H54 (cell line): ENCODE results near the gene MAGEL2.

ENCODE experiments used
- DNase-seq: peaks from one replicate; pipeline ENCODE4 v3.0.0; 2011; ENCODE audit warnings: low spot score, mixed read lengths; ENCODE audit not compliant: insufficient read length
- FAIRE-seq: peaks from 3 replicates; lab custom pipeline; 2011; peaks lifted over from hg19 to GRCh38; lab: Jason Lieb, UNC
- POLR2A ChIP-seq: IDR thresholded peaks from 2 replicates; pipeline ENCODE4 v1.6.1; 2011; ENCODE audit warnings: low read depth, mild to moderate bottlenecking, low read length

MAGEL2 gene

DNA sequence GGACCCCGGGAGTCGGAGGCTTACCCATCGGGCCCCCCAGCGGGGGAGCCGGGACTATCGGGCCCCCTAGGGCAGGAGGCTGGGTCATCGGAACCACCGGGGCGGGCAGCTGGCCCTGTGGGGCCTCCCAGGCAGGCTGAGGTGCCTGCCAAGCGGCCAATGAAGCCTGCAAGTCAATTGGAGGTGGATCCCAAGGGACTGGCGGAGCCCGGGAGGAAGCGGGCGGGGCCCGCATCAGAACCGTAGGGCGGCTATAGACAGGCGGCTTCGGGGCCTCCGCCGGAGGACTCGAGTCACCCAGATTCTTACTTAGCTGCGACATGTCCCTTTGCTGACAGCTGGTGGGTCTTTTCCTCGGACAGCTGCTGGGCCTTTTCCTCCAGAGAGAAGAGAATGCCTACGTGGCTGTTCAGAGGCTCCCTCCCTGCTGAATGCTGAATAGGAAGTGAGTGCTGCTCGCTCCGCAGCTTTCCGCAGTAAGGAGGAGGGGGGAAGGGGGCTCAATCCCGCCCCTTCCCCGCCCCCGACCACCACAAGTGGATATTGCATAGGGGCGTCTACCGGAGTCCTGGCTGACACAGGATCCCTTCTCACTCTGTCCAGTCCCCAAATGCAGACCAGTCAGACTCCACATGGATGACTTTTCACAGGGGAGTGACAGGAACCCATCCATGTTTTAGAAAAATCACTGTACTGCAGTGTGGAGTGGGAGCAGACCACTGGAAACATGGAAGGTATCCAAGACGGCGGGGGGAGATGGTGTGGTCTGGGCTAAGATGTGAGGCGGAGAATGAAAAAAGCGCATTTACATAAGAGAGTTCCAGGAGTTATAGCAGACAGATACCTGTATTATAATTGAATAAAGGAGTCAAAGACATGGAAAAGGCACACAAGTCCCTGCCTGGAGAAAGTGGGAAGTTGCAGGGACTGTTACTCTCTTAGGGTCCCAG is at the start of gene MAGEL2:
TSS of gene MAGEL2 (minus strand) at position 447 of the 950 bp plus-strand sequence. CDS start at position 322, 125 bp downstream.
- TF ChIP-seq POLR2A = no peak
- FAIRE-seq = no peak
- DNase-seq = no peak

- DNase-seq = no peak
- no peak for TF ChIP-seq POLR2A
- FAIRE-seq = no peak
Observed at GRCh38 chr15:23695282-23695681, 47.6 kb upstream of the MAGEL2 start.

DNA sequence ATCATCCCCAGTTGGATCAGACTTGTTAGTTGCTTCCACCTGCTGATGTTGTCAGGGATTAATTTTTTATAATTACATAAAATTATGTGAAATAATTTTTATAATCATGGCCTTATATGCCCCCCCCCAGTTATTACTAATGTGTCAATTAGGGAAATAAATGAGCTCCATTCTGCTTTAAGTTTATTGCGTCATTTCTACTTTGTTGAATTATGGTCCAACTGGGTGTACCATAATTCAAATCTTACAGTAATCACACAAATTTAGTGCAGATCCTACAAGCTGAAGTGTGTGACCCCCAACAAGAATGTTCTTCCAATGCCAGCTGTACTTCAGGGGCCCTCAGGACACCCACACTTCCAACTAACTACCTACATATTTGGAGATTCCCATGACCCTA is 46.9 kb upstream of the MAGEL2 start:
- TF ChIP-seq POLR2A = no peak
- no peak for DNase-seq
- FAIRE-seq = no peak

DNA sequence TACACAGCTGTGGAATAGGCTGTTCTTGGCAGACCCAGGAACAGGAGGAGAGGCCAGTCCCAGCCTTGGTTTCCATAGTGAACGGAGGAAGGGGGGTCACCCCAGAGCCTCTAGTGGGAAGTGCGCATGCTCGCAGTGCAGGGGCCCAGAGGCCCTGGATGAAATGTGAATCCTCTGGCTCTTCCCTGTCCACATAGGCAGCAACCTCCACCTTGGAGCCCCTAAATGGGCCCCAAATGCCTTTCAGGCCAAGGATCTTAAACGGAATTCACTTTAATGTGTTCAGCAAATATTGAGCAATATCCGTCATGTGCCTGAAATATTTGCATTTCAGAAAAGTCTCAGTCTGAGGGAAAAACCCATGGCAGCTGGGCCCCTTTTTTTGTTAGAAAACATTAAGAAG is 42.8 kb upstream of the MAGEL2 start:
- no peak for FAIRE-seq
- TF ChIP-seq POLR2A = no peak
- no peak for DNase-seq

DNA sequence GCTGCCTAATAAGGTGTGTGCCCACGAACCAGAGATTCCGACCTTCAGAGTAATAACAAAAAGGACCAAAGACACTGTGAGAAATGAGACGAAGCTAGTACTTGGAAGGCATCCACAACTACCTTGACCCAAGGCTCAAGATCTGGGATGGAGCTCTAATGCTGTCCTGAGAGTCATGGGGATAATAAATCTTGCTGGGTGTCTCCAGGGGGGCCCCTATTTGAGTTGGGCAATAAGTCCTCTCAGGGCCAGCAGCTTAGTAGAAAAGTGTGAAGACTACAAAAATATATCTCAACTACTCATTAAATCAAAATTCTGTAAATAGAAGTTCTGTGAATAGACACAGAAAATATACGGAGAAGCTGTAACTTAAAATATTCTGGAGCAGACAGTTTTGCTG is 42.3 kb upstream of the MAGEL2 start:
- FAIRE-seq = no peak
- no peak for TF ChIP-seq POLR2A
- no peak for DNase-seq

GRCh38 chr15:23687143-23687470 is 39.4 kb upstream of the MAGEL2 start, which contains the start of gene NDN:
TSS of gene NDN (minus strand) at chr15:23687305. CDS start at chr15:23687217, 88 bp downstream.
- TF ChIP-seq POLR2A = no peak
- DNase-seq (no peak), FAIRE-seq (no peak)

DNA sequence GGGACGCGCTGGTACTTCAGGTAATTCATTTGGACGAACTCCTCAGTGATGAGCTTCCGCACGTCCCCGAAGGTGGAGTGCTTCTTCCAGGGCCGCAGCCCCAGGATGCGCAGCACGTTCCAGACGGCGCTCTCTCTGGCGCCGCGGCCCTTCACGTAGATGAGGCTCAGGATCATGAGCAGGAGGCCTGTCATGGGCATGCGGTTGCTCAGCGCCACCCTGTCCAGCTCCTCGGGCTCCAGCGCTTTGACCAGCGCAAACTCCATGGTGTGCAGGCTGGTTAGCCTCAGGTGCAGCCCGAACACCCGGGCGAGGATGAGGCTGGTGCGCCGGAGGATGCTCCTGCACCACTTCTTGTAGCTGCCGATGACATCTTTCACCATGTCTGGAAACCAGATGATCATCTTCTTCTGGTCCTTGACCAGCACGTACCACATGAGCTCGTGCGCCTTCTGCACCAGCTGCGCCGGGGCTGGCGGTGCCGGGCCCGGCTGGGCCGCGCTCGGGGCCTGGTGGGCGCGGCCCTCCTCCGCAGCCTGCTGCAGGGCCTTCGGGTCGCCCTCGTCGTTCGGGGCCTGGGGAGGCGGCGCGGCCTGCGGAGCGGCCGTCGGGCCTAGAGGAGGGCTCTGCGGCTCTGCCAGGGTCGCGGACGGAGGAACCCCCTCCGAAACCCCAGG is 38.9 kb upstream of the MAGEL2 start:
- no peak for FAIRE-seq
- TF ChIP-seq POLR2A = no peak
- no peak for DNase-seq

DNA sequence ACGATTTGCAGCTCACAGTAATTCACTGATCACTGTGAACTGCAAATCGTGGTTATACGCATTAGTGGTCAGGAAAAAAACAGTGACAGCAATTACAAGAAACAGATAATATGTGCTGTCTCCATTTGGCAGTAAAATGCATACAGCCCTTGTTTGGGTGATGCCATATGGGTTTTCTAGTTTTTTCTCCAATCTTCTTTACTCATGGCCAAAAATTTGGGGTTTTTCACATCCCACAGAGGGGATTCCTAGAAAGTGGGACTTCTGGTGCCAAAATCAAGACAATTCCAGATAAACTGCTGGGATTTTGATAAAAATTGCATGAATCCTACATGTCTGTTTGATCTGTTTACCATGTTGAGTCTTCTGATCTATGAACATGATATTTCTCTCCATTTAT is 23.8 kb upstream of the MAGEL2 start:
- no peak for TF ChIP-seq POLR2A
- DNase-seq = no peak
- FAIRE-seq = no peak

DNA sequence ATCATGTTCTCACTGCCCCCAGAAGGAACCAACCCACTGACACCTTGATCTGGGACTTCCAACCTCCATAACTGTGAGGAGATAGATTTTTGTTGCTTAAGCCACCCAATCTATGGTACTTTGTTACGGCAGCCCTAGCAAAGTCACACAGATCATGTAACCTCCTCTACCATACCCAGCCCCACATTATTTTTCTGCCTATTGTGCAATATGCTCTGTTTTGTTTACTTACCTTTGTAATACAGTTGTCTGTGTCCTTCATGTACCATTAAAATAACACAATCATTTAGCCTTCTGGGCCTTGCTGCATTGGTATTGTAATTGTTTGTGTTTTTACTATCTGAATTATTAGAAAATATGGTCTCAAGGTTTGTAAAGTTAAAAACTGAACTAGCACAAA is 23.3 kb upstream of the MAGEL2 start:
- no peak for FAIRE-seq
- no peak for TF ChIP-seq POLR2A
- DNase-seq = no peak

GRCh38 chr15:23663232-23663631 is 15.6 kb upstream of the MAGEL2 start:
- DNase-seq (no peak), FAIRE-seq (no peak)
- TF ChIP-seq POLR2A = no peak

- FAIRE-seq = no peak
- peak; percentile 39 for DNase-seq
- TF ChIP-seq POLR2A = no peak
Observed at GRCh38 chr15:23648920-23649515, 1.4 kb upstream of the MAGEL2 start.

DNA sequence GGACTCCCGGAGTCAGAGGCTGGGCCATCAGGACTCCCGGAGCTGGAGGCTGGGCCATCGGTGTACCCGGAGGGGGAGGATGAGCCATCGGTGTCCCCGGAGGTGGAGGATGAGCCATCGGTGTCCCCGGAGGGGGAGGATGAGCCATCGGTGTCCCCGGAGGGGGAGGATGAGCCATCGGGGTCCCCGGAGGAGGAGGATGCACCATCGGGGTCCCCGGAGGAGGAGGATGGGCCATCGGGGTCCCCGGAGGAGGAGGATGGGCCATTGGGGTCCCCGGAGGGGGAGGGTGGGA is 719 bp downstream of the MAGEL2 start:
- DNase-seq (no peak), FAIRE-seq (no peak)
- TF ChIP-seq POLR2A = no peak

DNA sequence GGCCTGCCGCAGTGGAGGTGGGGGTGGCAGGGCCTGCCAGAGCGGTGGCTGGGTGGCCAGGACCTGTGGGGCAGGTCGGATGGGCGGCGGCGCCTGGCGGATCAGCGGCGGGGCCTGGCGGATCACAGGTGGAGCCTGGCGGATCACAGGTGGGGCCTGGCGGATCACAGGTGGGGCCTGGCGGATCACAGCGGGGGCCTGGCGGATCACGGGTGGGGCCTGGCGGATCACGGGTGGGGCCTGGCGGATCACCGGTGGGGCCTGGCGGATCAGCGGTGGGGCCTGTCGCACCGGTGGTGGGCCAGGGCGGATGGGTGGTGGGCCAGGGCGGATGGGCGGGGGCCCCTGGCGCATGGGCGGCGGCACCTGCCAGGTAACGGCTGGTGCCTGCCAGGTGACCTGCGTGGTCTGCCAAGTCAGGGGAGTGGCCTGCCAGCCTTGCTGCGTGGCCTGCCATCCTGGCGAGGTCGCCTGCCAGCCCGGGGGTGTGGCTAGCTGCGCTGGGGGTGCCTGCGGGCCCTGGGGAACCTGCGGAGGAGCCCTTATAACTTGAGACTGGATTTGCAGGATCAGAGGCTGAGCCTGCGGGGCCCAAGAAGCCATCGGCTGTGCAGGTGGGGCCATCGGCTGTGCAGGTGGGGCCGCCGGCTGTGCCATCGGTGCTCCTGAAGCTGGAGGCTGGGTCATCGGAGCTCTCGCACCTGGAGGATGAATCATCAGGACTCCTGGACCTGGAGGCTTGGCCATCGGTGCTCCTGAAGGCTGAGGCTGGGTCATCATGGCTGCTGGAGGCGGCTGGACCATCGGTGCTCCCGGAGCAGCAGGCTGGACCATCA is 1.3 kb downstream of the MAGEL2 start:
- FAIRE-seq = no peak
- DNase-seq = no peak
- TF ChIP-seq POLR2A = no peak
